OCI-LY7 (cell line): ENCODE results near the gene SYT7. TPM values are rescaled to one million over a fixed set of nuclear protein-coding genes. Genes with fewer than 3 reads are reported as not detected.

Experiments used
- BruUV-seq: library from RNA; stranded (reverse); fragments of 400-500 nt; replicated peaks from 2 replicates; lab custom pipeline; 2021; lab: Mats Ljungman, UMichigan
- CTCF ChIA-PET: fragments of 300-600 bp; sonication (Branson Sonifier 250); formaldehyde crosslinking; loops from one replicate; lab custom pipeline; 2022; ENCODE audit warnings: antibody characterized with exemption; ENCODE audit not compliant: unreplicated experiment; lab: Charles Lee
- POLR2A ChIA-PET: fragments of 300-600 bp; sonication (Branson Sonifier 250); formaldehyde crosslinking; loops from one replicate; lab custom pipeline; 2022; ENCODE audit warnings: antibody characterized with exemption; lab: Charles Lee
- DNase-seq: peaks from one replicate; pipeline ENCODE4 v3.0.0-alpha.2; 2015; ENCODE audit warnings: low spot score
- H2AFZ ChIP-seq: fragments of 200-600 bp; sonication (generic), shearing (Covaris generic); 2 replicates; pipeline ENCODE4 v1.6.1; 2014; ENCODE audit warnings: mild to moderate bottlenecking, antibody characterized with exemption, low read length, moderate library complexity
- H3K27ac ChIP-seq: fragments of 200-600 bp; sonication (generic); 2 replicates; pipeline ENCODE4 v1.5.1; 2014; ENCODE audit warnings: mixed run types, low read depth, mild to moderate bottlenecking, moderate library complexity, low read length, inconsistent platforms; ENCODE audit not compliant: poor library complexity, severe bottlenecking
- H3K36me3 ChIP-seq: fragments of 200-600 bp; sonication (generic); 2 replicates; pipeline ENCODE4 v1.6.1; 2014; ENCODE audit warnings: mild to moderate bottlenecking, antibody characterized with exemption, low read length, moderate library complexity, mixed read lengths; ENCODE audit not compliant: insufficient read depth
- H3K4me1 ChIP-seq: fragments of 200-600 bp; sonication (generic); 2 replicates; pipeline ENCODE4 v1.5.1; 2014; ENCODE audit warnings: mild to moderate bottlenecking, low read length; ENCODE audit not compliant: insufficient read depth, poor library complexity, severe bottlenecking
- H3K4me2 ChIP-seq: fragments of 200-600 bp; sonication (generic); 2 replicates; pipeline ENCODE4 v1.6.1; 2014; ENCODE audit warnings: mild to moderate bottlenecking, low read length
- H3K4me3 ChIP-seq: fragments of 200-600 bp; sonication (generic); 2 replicates; pipeline ENCODE4 v1.5.1; 2014; ENCODE audit warnings: mild to moderate bottlenecking, low read depth, low read length; ENCODE audit not compliant: poor library complexity, severe bottlenecking
- H3K79me2 ChIP-seq: fragments of 200-600 bp; sonication (generic); 2 replicates; pipeline ENCODE4 v1.6.1; 2016; ENCODE audit warnings: low read depth, mild to moderate bottlenecking, low read length, moderate library complexity, mixed read lengths; ENCODE audit not compliant: insufficient read depth
- H3K9me2 ChIP-seq: fragments of 200-600 bp; sonication (generic); 2 replicates; pipeline ENCODE4 v1.6.1; 2016; ENCODE audit warnings: mild to moderate bottlenecking, low read length, mixed read lengths; ENCODE audit not compliant: insufficient read depth
- H3K9me3 ChIP-seq: fragments of 200-600 bp; sonication (generic); 2 replicates; pipeline ENCODE4 v1.6.1; 2014; ENCODE audit warnings: mild to moderate bottlenecking, mixed run types, low read length, mixed read lengths
- H4K20me1 ChIP-seq: fragments of 200-600 bp; sonication (generic); 2 replicates; pipeline ENCODE4 v1.6.1; 2014; ENCODE audit warnings: mild to moderate bottlenecking, antibody characterized with exemption, low read length, moderate library complexity, mixed read lengths; ENCODE audit not compliant: insufficient read depth
- EZH2phosphoT487 ChIP-seq: fragments of 200-600 bp; sonication (generic); IDR thresholded peaks from 2 replicates; pipeline ENCODE4 v1.6.1; 2018; ENCODE audit warnings: low read depth, borderline replicate concordance, mild to moderate bottlenecking, mixed run types, antibody characterized with exemption, low read length, moderate library complexity, mixed read lengths
- intact Hi-C: fragments of 100-400 bp; cut with micrococcal nuclease; formaldehyde crosslinking; loops from one replicate; pipeline ENCODE4 v1.10.0; 2022; ENCODE audit not compliant: unreplicated experiment
- total RNA-seq, 2 experiments: library from RNA; depleted of rRNA in 1 of 2; stranded (reverse); fragments of >200 nt in 1 of 2; shearing (Covaris generic) in 1 of 2; gene quantifications; 2 replicates each; pipeline ENCODE4 v1.2.3, GENCODE V29; 2014 to 2022
- TF ChIP-seq, protein P1 (sequence below): fragments of 200-600 bp; sonication (generic); conservative IDR thresholded peaks from 2 replicates; pipeline ENCODE4 v1.5.1; 2014; ENCODE audit warnings: mild to moderate bottlenecking, antibody characterized with exemption, low read length, moderate library complexity, mixed read lengths

Gene SYT7
- total RNA-seq, 2 experiments from 2014 or later: not detected

DNA sequence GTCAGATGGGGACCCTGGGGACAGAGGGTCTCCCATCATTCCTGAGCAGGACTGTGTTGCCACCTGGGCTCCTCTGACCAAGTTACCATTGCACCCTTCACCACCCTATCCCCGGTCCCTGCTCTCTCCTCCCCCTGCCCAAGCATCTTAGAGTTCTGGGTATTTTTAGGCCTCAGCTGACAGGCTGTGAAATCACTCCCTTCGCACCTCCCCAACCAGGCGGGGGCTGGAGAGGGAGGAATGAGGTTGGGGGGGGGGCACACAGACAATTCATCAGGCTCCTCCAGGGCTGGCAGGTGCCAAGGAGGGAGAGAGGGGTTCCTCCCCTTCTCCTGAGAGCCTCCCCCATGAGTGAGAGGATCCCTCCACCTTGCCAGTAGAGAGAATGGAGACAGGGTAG is 9.0 kb downstream of the SYT7 start:
- no peaks in the 10 kb centered on the region for H3K36me3 ChIP-seq
- no peak overlapping the region for H3K27ac ChIP-seq
- DNase-seq: no peak
- no peak overlapping the region for H3K4me2 ChIP-seq
- no peaks in the 10 kb centered on the region for H3K9me2 ChIP-seq
- TF ChIP-seq EZH2phosphoT487: no peak
- TF ChIP-seq, protein P1, sequence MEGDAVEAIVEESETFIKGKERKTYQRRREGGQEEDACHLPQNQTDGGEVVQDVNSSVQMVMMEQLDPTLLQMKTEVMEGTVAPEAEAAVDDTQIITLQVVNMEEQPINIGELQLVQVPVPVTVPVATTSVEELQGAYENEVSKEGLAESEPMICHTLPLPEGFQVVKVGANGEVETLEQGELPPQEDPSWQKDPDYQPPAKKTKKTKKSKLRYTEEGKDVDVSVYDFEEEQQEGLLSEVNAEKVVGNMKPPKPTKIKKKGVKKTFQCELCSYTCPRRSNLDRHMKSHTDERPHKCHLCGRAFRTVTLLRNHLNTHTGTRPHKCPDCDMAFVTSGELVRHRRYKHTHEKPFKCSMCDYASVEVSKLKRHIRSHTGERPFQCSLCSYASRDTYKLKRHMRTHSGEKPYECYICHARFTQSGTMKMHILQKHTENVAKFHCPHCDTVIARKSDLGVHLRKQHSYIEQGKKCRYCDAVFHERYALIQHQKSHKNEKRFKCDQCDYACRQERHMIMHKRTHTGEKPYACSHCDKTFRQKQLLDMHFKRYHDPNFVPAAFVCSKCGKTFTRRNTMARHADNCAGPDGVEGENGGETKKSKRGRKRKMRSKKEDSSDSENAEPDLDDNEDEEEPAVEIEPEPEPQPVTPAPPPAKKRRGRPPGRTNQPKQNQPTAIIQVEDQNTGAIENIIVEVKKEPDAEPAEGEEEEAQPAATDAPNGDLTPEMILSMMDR: no peak
- H2AFZ ChIP-seq: no peak overlapping the region
- no peaks in the 10 kb centered on the region for H3K79me2 ChIP-seq
- BruUV-seq: no TSS peak
- ChIA-PET POLR2A (no interaction called here), CTCF (no interaction called here)
- H4K20me1 ChIP-seq: no peaks in the 10 kb centered on the region
- H3K4me1 ChIP-seq: no peaks in the 10 kb centered on the region
- intact Hi-C loops: no loop called here
- no peak overlapping the region for H3K4me3 ChIP-seq
- H3K9me3 ChIP-seq: no peaks in the 10 kb centered on the region

DNA sequence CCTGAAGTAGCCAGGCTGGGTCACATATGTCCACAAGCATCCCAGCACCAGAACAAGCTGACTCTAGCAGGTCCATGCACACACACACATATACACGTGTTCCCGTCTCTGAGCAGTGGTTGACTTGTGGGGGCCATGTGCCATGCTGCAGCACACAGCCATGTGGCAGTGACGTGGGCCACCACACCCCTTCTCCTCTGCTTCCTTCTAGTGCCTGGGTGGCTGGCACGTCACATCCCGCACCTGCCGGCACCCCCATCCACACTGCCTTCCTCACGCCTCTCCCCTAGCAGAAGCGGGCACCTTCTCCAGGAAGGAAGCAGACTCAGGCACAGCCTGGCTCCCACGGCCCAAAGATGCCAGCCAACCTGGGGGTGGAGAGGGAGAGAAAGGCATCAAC is 9.5 kb downstream of the SYT7 start:
- no peaks in the 10 kb centered on the region for H3K79me2 ChIP-seq
- no peaks in the 10 kb centered on the region for H3K4me1 ChIP-seq
- no peak overlapping the region for H3K4me3 ChIP-seq
- no peak overlapping the region for H3K27ac ChIP-seq
- H4K20me1 ChIP-seq: no peaks in the 10 kb centered on the region
- ChIA-PET CTCF (no interaction called here), POLR2A (no interaction called here)
- TF ChIP-seq, protein P1: no peak
- no peak for TF ChIP-seq EZH2phosphoT487
- H2AFZ ChIP-seq: no peak overlapping the region
- intact Hi-C loops: no loop called here
- no TSS peak for BruUV-seq
- DNase-seq: no peak
- no peaks in the 10 kb centered on the region for H3K9me2 ChIP-seq
- no peaks in the 10 kb centered on the region for H3K9me3 ChIP-seq
- no peaks in the 10 kb centered on the region for H3K36me3 ChIP-seq
- no peak overlapping the region for H3K4me2 ChIP-seq

DNA sequence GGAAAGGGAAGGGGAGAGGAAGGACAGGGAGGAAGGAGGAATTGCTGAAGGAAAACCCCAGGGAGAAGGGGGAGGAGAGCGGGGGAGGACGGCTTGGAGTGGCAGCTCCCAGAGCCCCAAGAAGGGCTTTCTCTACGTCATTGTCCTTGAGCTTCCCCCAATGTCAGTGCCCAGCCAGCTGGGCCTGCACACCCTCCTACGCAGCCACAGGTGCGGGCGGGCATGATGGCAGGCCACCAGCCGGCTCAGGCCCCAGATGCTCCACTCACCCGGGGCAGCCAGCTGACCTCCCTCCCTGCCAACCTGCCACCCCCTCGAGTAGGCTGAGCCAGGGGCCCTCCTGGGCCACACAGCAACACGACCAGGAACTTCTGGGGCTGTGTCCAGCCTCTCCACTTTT is 11.2 kb downstream of the SYT7 start:
- H3K79me2 ChIP-seq: no peaks in the 10 kb centered on the region
- DNase-seq: no peak
- no peak overlapping the region for H3K4me3 ChIP-seq
- no peaks in the 10 kb centered on the region for H3K4me1 ChIP-seq
- H4K20me1 ChIP-seq: no peaks in the 10 kb centered on the region
- no peaks in the 10 kb centered on the region for H3K36me3 ChIP-seq
- no TSS peak for BruUV-seq
- POLR2A ChIA-PET: no interaction called here
- H3K9me3 ChIP-seq: no peaks in the 10 kb centered on the region
- no peak overlapping the region for H3K27ac ChIP-seq
- intact Hi-C loops: no loop called here
- TF ChIP-seq, protein P1: no peak
- TF ChIP-seq EZH2phosphoT487: no peak
- CTCF ChIA-PET: no interaction called here
- H3K9me2 ChIP-seq: no peaks in the 10 kb centered on the region
- no peak overlapping the region for H3K4me2 ChIP-seq
- H2AFZ ChIP-seq: no peak overlapping the region
